ENCODE measurements around the gene WFDC2.

The WFDC2 gene

DNA sequence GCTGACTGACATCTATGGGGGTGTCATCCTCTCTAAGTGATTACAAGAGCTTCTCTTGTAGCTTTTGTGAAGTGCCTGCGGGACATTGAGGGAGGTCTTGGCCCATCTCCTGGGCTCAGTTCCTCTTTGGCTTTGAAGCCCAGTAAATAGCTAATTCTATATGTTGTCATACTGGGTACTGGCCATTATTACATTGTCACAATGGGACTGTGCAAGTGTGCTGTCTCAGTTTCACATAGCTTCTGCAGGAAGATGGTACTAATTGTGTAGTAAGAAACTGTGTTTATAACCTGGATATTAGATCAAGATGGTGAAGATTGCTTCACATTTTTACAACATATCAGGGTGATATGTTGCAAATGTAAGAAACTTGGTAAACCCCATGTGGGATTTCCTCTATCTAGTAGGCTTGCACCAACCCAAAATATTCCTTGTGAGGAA is 26.0 kb downstream of the WFDC2 start:
- no peak for DNase-seq (ENCODE audit: low read depth in 2 of 2, low spot score in 1 of 2)

DNA sequence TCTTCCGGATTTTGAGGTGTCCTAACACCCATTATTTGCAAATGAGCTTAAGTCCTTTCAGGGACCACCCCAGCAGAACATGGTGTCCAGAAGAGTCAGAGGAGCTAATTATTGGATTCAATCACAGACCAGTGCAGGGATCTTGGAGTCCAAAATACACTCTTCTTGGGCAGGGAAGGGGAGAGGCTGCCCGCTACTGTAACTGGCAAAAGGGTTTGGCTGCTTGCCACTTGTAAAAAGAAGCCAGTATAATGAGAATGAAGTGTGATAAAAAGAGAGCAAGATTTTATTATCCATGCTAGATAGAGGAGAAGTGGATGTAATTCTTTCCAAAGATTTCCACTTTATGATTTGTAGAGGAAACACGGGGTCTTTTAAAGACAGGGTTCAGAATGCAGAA is 26.6 kb downstream of the WFDC2 start:
- no peak for DNase-seq (ENCODE audit: low read depth in 2 of 2, low spot score in 1 of 2)

DNA sequence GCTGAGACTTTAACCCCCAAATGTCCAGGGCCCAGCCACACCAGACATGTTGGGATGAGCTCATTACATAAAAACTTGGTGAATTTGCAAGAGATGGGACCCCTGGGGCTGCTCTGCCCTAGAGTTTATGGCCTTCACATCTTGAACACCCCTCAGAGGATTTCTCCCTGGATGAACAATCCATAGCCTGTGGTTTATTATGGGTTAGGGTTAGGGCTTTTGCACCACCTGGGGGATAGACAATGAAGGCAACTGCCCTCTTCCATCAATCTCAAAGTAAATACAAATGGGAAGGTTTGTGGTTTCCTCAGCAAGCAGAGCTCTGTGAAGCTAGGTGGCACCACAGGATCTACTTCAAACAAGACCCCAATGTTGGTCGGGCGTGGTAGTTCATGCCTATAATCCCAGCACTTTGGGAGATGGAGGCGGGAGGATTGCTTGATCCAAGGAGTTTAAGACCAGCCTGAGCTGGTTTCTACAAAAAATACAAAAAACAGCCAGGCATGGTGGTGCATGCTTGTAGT is 28.5 kb downstream of the WFDC2 start:
- DNase-seq (ENCODE audit: low read depth in 2 of 2, low spot score in 1 of 2) = no peak

DNA sequence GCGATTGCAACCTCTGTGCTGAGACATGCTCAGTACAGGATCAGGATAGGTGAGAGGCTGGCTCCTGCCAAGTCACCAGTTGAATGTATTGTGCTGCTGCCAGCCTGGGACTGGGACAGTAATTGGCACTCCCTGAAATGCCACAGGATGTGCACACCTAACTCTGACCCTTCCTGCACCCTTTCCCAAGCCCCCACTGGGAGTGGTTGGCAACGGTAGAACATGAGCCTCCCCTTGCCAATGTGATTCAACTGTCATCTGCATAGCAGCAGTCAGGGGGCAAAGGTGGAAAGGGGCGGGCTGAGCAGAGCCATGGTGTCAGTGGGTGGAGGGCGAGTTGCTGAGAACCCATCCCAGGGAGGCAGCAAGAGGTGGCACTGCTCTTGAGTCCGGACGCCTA is 30.5 kb downstream of the WFDC2 start:
- DNase-seq (ENCODE audit: low read depth in 2 of 2, low spot score in 1 of 2) = no peak

DNA sequence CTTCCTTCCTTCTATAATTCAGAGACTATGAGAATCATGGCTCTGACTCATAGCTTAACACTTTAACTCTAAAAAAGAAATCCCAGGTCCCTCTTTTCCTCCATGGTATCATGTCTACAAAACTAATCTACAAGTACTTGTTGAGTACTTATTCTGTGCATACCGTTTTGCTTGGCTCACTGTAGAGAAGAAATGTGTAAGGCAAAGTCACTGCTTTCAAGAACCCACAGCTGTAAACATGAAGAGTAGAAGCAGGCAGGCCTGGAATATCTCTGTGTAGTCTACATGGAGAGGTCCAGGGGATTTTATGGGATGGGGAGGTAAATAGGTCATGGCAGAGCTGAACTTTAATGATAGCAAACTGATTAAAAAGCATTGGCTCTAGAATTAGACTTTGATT is 32.0 kb downstream of the WFDC2 start:
- DNase-seq (ENCODE audit: low read depth in 2 of 2, low spot score in 1 of 2) = no peak

DNA sequence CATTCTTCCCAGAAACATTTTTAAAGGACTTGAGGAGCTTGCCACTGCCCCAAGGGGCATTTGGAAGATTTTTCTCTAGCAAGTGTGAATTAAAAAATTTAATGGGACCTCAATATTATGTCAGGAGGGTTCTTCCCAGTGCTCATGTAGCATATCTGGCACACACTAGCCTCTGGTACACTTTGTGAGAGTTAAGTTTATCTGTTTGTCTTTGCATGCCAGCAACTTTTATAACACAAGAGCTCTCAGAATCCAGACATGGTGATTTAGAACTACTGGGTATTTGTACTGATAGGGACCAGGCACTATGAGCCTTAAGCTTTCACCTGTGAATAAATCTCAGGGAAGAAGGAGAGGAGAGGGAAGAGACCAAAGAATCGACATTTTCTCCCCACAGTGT is 33.0 kb downstream of the WFDC2 start:
- no peak for DNase-seq (ENCODE audit: low read depth in 2 of 2, low spot score in 1 of 2)

DNA sequence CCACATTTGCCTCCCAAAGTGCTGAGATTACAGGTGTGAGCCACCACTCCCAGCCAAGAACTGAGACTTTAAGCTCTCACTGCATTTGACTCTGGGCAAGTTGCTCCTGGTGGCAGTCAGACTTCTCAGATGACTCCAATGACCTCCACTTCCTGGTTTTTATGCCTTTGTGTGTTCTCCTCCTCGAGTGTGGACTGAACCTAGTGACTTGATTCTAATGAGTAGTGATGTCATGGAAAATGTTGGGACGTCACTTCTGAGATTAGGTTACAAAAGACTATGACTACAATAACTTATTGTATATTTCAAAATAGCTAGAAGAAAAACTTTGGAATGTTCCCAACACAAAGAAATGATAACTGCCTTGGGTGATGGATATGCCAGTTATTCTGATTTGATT is 33.9 kb downstream of the WFDC2 start:
- no peak for DNase-seq (ENCODE audit: low read depth in 2 of 2, low spot score in 1 of 2)

DNA sequence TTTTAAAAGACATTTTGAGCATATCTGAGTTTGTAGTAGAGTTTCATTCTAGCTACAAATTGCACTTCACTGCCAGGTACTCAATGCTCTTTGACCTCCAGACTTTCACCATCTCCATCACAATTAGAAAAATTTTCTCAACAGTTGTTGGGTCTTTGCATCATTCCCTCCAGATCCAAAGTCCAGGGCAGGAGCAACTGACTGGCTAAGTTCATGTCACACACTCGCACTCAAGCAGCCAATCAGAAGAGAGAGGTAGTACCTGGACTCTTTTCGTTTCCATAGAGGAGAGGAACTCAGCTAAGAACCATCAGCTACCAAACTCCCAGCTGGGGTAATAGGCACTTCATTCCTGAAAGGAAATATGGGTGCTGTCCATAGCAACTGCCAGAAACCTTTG is 36.8 kb downstream of the WFDC2 start:
- DNase-seq (ENCODE audit: low read depth in 2 of 2, low spot score in 1 of 2) = no peak

DNA sequence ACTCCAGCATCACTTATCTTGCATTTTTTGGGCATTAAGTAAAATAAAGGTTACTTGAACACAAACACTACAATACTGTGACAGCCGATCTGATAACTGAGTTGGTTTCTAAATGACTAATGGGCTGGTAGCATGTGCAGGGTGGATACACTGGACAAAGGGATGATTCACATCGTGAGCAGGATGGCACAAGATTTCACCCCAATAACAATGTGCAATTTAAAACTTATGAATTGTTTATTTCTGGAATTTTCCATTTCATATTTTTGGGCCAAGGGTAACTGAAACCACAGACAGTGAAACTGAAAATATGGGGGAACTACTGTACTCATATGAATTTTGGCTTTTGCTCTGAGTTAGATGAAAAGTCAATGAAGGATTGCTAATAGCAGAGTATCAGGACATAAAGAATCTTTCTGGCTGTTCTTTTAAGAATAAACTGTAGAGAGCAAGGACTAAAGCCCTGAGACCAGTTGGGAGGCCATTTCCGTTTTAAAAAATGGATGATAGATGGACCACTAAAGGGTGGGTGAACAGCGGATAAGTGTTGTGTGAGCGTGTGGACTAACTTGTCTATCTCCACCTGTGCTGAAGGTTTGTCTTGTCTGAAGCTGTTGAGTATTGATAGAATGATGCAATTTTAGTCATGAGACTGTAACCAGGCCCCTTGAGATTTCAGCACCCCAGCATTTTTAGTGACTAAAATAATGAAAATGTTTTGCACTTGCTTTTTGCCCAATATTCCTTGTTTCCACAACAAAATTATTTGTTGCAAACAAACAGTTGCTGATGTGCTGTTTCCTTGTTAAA is 37.7 kb downstream of the WFDC2 start:
- DNase-seq (ENCODE audit: low read depth in 2 of 2, low spot score in 1 of 2) = no peak

DNA sequence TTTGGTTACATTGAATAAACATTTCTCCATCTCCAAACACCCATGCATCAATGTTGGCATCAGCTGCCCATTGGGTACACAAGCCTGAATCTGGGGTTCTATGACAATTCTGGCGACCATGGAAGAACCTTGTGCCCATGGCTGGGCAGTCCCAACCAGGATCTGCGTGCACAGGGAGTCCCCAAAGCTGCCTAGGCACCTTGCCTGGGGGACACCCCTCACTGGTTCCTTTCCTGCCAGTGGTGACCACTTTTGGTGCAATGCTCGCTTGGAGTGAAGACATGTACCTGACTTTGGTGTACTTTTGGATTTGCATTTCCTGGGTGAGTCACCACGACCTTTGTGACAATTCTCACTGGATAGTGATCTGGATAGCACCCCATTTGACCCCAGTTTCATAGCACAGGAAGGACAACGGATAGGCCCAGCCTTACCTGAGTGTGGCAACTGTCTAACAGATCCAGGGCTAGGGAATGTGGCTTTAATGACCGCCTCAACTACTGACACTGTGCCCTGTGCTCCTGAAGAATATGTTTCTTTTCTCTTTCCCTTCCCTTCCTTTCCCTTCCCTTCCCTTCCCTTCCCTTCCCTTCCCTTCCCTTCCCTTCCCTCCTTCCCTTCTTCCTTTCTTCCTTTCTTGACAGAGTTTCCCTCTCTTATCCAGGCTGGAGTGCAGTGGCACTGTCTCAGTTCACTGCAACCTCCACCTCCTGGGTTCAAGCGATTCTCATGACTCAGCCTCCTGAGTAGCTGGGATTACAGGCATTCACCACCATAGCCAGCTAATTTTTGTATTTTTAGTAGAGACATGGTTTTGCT is 38.7 kb downstream of the WFDC2 start:
- no peak for DNase-seq (ENCODE audit: low read depth in 2 of 2, low spot score in 1 of 2)

DNA sequence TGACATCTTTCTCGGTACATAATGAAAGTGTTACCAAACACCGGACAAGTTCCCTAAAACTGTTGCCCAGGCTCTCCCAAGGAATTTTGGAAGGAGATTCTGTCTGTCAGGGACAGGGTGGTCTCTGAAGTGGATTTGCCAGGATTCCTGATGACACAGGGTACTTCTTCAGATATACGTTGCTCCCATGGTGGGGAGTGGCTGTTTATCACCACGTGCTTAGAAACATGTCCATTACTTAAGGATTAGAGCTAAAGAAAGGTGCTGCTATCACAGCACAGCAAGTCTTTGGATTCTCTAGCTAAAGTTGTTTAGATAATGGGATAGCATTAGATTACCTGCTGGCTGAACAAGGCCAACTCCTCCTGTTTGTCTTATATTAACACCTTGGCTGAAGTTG is 39.5 kb downstream of the WFDC2 start:
- no peak for DNase-seq (ENCODE audit: low read depth in 2 of 2, low spot score in 1 of 2)

DNA sequence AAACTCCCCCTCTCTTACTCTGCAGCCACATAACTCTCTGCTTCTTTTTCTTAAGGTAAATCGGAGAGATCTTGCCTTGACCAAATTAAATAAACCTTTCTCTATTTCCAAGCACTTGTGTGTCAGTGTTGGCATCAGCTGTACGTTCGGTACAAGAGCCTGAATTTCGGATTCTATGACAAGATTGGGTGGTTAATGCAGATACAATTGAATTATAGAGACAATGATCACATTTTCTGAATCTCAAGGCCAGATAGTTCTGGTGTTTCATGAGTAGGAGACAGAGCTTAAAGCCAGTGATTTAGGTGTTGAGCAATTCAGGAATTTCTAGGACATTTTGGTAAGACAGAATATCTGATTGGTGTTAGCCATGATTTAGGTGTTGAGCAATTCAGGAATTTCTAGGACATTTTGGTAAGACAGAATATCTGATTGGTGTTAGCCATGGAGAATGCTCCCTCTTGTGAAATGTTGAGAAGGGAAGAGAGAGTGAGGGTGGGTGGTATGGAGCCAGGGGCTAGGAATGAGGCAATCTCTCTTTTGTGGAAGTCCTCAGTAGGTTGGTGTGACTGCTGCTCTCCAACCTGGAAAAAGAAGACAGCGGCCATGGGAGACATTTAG is 40.8 kb downstream of the WFDC2 start:
- DNase-seq (ENCODE audit: low read depth in 2 of 2, low spot score in 1 of 2) = no peak

DNA sequence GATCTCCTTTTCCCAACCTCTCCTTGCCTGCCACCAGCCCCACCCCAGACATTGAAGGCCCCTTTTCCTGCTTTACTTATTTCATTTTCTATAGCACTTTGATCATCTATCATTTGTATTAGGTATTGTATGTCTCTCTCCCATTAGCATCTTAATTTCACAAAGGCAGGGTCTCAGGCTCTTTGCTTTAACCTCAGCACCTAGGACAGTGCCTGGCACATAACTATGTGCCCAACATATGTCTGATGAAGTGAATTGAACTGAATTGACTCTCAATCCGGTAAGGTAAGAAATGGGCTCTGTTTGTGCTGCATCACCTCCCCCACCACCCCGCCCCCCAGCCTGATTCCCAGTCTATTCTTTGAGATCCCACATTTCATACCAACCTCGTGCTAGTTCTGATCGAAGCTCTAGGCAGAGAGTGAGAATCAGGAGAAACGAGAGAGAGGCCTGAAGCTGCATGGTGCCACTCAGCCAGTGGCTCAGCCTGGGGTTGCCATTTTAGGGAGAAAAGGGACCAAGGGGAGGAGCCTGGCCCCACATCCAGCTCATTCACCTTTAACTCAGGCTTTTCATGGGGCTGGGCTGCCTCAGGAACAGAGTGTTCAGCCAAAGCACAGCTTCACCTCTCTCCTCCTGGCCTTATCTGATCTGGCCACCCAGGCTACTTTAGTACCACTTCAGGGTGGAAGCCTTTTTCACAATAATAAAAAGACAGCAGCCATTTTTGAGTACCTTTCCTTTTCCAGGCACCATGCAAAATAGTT is 45.8 kb downstream of the WFDC2 start, which contains the start of gene SPINT3:
SPINT3 (minus strand) TSS at position 476 of the 767 bp plus-strand sequence; CDS start at position 462, 14 bp downstream.
- no peak for DNase-seq (ENCODE audit: low read depth in 2 of 2, low spot score in 1 of 2)

DNA sequence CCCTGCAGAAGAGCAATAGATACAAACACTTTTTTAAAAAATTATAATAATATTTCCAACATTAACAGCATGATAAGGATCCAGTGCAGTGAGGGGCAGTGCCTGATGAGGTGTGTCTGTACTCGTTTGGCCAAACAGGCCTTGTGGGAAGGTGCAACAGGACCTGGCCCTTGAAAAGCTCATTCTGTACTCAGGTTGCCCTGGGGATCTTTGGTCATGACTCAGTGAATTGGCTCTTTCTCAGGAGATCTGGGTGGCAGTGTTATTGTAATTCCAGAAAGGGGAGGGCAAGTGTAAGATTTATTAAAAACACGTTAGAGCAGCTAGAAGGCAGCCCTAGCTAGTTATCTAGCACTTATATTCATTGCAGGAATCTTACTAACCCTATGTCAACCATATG is 48.7 kb downstream of the WFDC2 start:
- no peak for DNase-seq (ENCODE audit: low read depth in 2 of 2, low spot score in 1 of 2)

DNA sequence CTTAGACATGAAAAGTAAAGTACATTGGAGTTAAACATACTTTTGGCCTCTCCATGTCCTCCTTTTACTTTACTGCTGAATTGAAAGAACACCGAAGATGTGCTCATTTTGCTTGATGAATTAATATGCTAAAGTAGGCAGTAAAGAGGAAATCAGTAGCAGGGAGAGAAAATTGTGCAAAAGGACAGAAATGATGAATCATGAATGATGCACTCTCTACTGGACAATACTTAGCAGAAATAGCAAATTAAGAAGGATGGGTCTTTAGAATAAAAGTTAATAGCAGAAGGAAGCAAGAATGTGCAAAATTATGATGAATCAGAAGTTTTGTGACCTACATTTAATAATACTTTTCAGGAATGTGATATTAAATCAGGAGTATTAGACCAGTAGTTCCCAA is 54.3 kb downstream of the WFDC2 start:
- DNase-seq (ENCODE audit: low read depth in 2 of 2, low spot score in 1 of 2) = no peak

DNA sequence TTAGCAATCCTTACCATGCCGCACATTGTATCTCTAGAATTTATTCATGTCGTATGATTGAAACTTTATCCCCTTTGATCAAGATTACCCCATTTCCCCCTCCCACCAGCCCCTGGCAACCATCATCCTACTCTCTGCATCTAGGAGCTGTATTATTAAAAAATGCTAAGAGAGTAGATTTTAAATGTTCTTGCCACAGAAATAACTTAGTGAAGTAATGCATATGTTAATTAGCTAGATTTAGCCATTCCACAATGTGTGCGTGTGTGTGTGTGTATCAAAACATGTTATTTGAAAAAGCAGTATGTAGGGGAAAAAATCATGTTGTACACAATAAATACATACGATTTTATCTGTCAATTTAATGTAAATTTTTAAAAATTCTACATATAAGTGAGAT is 57.7 kb downstream of the WFDC2 start:
- DNase-seq (ENCODE audit: low read depth in 2 of 2, low spot score in 1 of 2) = no peak
